Suprapubic skin (tissue), 4 donors: ENCODE measurements around the gene SPOCK1.

ENCODE experiments used
- POLR2A ChIP-seq, 2 donors: fragments of 450-650 bp; IDR thresholded peaks; one replicate each; pipeline ENCODE4 v1.6.1; 2017; ENCODE audit warnings: antibody characterized with exemption in 2 of 2, mild to moderate bottlenecking in 2 of 2, moderate library complexity in 2 of 2
- POLR2AphosphoS5 ChIP-seq, 3 donors: sonication (generic); formaldehyde crosslinking; IDR thresholded peaks; one replicate each; pipeline ENCODE4 v1.6.1; 2017; ENCODE audit warnings: antibody characterized with exemption in 3 of 3
- TF ChIP-seq, protein P1 (sequence below), 2 donors: fragments of 200-600 bp in 1 of 2; fragments of 450-650 bp in 1 of 2; sonication (generic) in 1 of 2; IDR thresholded peaks; one replicate each; pipeline ENCODE4 v1.5.1; 2016 to 2019; ENCODE audit warnings: antibody characterized with exemption in 2 of 2, mild to moderate bottlenecking in 1 of 2, moderate library complexity in 1 of 2

GRCh38 chr5:137300411-137301240, 198.5 kb downstream of the SPOCK1 start:
- TF ChIP-seq POLR2AphosphoS5 (IDR thresholded peaks at IDR 0.05) (no peak), POLR2A (IDR thresholded peaks at IDR 0.05) (no peak)
- TF ChIP-seq, protein P1, sequence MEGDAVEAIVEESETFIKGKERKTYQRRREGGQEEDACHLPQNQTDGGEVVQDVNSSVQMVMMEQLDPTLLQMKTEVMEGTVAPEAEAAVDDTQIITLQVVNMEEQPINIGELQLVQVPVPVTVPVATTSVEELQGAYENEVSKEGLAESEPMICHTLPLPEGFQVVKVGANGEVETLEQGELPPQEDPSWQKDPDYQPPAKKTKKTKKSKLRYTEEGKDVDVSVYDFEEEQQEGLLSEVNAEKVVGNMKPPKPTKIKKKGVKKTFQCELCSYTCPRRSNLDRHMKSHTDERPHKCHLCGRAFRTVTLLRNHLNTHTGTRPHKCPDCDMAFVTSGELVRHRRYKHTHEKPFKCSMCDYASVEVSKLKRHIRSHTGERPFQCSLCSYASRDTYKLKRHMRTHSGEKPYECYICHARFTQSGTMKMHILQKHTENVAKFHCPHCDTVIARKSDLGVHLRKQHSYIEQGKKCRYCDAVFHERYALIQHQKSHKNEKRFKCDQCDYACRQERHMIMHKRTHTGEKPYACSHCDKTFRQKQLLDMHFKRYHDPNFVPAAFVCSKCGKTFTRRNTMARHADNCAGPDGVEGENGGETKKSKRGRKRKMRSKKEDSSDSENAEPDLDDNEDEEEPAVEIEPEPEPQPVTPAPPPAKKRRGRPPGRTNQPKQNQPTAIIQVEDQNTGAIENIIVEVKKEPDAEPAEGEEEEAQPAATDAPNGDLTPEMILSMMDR (IDR thresholded peaks at IDR 0.05), result no peak
